ENCODE results near the gene ATP2A2.

GRCh38 chr12:110314308-110314707, 33.3 kb downstream of the ATP2A2 start:
- TF ChIP-seq GATA3 (IDR thresholded peaks at IDR 0.05; ENCODE audit: low read depth, low read length) (no peak), GATA2 (IDR thresholded peaks at IDR 0.05; ENCODE audit: low read depth, low read length) (no peak)

Measured in SH-SY5Y (cell line).